Erythroblast (primary cell): ENCODE results near the gene SLC4A9.
"Not testable (repeated sequence)": the region's sequence is repeated elsewhere in the genome, so short reads cannot be mapped to it uniquely, and the experiment has no call there.

Experiments used
- DNase-seq, 2 experiments: peaks; one replicate each; lab custom pipeline; 2025; lab: John Stamatoyannopoulos, UW
- GATA1 ChIP-seq: IDR thresholded peaks from 2 replicates; pipeline ENCODE4 v1.6.1; 2011; ENCODE audit warnings: low read depth, mild to moderate bottlenecking, control low read depth, low read length, moderate library complexity
- POLR2A ChIP-seq: IDR thresholded peaks from 2 replicates; pipeline ENCODE4 v1.6.1; 2011; ENCODE audit warnings: mild to moderate bottlenecking, low read length

Gene SLC4A9

GRCh38 chr5:140324617-140325241, 35.3 kb upstream of the SLC4A9 start:
- TF ChIP-seq GATA1 (no peak), POLR2A (no peak)
- no peak for DNase-seq

GRCh38 chr5:140325486-140325885, 34.5 kb upstream of the SLC4A9 start:
- no peak for DNase-seq
- TF ChIP-seq POLR2A = no peak

GRCh38 chr5:140327589-140327988, 32.4 kb upstream of the SLC4A9 start:
- TF ChIP-seq GATA1 = no peak
- no peak for TF ChIP-seq POLR2A

GRCh38 chr5:140328036-140328764, 31.8 kb upstream of the SLC4A9 start:
- TF ChIP-seq POLR2A (no peak), GATA1 (no peak)
- DNase-seq = no peak

More at GRCh38 chr5:140327589-140327988, 32.4 kb upstream of the SLC4A9 start:
- DNase-seq = no peak

- no peak for TF ChIP-seq GATA1
- TF ChIP-seq POLR2A = no peak
- no peak for DNase-seq
Measured at GRCh38 chr5:140329739-140330481, 30.1 kb upstream of the SLC4A9 start.

GRCh38 chr5:140331638-140332037, 28.4 kb upstream of the SLC4A9 start:
- DNase-seq = no peak

GRCh38 chr5:140336388-140336787, 23.6 kb upstream of the SLC4A9 start:
- no peak for TF ChIP-seq POLR2A
- TF ChIP-seq GATA1 = no peak
- DNase-seq = no peak

More at GRCh38 chr5:140331638-140332037, 28.4 kb upstream of the SLC4A9 start:
- TF ChIP-seq POLR2A = no peak
- no peak for TF ChIP-seq GATA1

- no peak for DNase-seq
- TF ChIP-seq POLR2A (no peak), GATA1 (no peak)
Measured at GRCh38 chr5:140337880-140338279, 22.1 kb upstream of the SLC4A9 start.

GRCh38 chr5:140338336-140338735, 21.7 kb upstream of the SLC4A9 start:
- no peak for DNase-seq
- TF ChIP-seq POLR2A = no peak
- no peak for TF ChIP-seq GATA1

- no peak for DNase-seq
- TF ChIP-seq GATA1 (no peak), POLR2A (no peak)
Measured at GRCh38 chr5:140338908-140339307, 21.1 kb upstream of the SLC4A9 start.

GRCh38 chr5:140339636-140340035, 20.4 kb upstream of the SLC4A9 start:
- no peak for TF ChIP-seq POLR2A
- TF ChIP-seq GATA1 = no peak
- DNase-seq = no peak

GRCh38 chr5:140340605-140341121, 19.3 kb upstream of the SLC4A9 start:
- no peak for TF ChIP-seq POLR2A
- TF ChIP-seq GATA1 = no peak
- no peak for DNase-seq

GRCh38 chr5:140341591-140341990, 18.4 kb upstream of the SLC4A9 start:
- no peak for TF ChIP-seq GATA1
- no peak for TF ChIP-seq POLR2A
- no peak for DNase-seq

- TF ChIP-seq GATA1 = no peak
- no peak for TF ChIP-seq POLR2A
- no peak for DNase-seq
Measured at GRCh38 chr5:140342287-140342686, 17.7 kb upstream of the SLC4A9 start.

GRCh38 chr5:140342896-140343295, 17.1 kb upstream of the SLC4A9 start:
- DNase-seq = no peak
- TF ChIP-seq POLR2A (no peak), GATA1 (no peak)

- not testable (repeated sequence) for DNase-seq
Measured at GRCh38 chr5:140343849-140344248, 16.1 kb upstream of the SLC4A9 start.
